ENCODE results near the gene MMEL1.
A peak's percentile ranks its signal among the peaks of the same experiment; 100 is the strongest.
"Not testable (repeated sequence)": the region's sequence is repeated elsewhere in the genome, so short reads cannot be mapped to it uniquely, and the experiment has no call there.

Gene MMEL1

DNA sequence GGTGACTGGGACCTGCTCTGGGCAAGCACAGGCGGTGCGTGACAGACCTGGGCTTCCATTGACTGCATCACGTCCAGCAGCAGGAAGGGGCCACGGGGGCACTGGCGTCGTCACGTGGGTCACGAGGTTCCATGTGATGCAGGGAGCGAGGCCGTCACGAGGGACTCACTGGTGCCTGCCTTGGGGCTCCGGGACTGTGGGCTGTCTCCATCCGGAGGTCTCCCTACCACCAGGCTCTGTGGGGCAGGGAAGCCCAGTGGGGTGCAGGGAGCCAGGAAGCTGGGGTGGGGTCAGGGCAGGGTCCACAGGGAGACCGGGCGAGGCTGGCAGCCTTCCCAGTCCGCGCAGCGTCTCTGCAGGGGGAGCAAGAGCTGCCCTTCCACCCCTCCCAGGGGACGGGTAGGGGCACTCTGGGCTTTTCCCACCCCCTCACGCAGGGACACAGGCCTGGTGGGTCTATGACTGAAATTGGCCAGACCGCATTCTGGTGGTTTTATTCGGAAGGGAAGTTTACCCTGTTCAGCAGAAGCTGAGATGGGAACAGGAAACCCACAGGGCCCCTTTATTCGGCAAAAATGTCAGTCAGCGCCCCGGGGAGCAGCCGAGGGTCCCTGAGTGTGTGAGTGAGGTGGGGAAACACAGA, 77.1 kb downstream of the MMEL1 start:
- Mint-ChIP-seq H3K27me3 (no peaks in the 10 kb centered on the region), H3K4me1 (peaks cover 50% of the 10 kb centered on the region), H3K4me3 (peak overlapping the region; percentile 93), H3K36me3 (ENCODE audit: insufficient read depth) (peaks cover 16% of the 10 kb centered on the region), H3K27ac (ENCODE audit: low read depth) (peak overlapping the region; percentile 95), H3K9me3 (no peaks in the 10 kb centered on the region)
- ATAC-seq (replicated peaks; ENCODE audit: extremely low read depth, poor library complexity, severe bottlenecking), result peak; percentile 59
- DNase-seq (ENCODE audit: low spot score in 2 of 2), result peak; percentile 49 to 53

DNA sequence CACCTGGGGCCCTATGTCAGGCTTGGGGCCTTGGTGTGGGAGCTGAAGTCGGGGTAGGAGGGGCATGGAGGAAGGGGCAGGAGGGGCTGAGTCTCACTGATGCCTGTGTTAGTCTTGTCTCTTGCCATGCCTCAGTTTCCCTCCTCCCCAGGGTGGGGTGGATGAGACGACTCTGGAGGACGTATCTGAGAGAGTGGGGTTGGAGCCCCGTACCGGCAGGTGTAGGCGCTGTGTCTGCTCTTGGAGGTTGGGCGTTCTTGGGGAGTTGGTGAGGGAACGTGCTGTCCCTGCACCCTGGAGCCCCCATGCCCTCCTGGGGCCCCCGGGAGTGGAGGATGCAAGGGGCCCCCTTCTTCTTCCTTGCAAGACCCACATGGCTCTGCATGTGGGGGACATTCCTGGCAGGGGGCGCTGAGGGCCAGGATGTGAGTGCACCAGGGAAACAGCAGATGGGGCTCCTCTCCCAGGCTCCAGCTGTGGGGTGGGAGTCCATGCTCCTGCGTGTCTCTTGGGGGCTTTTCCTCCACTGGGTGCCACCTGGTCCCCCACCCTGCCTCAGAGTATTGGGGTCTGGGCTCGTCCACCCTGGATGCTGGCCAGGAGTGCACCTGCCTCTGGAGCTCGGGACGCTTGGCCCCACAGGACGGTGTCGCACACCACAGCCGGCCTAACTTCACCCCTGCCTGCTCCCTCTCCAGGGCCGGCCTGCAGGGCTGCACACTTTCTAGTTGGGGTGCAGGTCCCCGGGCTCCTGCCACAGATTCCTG, 78.0 kb downstream of the MMEL1 start:
- no peak for DNase-seq (ENCODE audit: low spot score in 2 of 2)
- Mint-ChIP-seq H3K4me3 (peak overlapping the region; percentile 93), H3K36me3 (ENCODE audit: insufficient read depth) (peaks cover 16% of the 10 kb centered on the region), H3K9me3 (no peaks in the 10 kb centered on the region), H3K27me3 (no peaks in the 10 kb centered on the region), H3K4me1 (peaks cover 50% of the 10 kb centered on the region), H3K27ac (ENCODE audit: low read depth) (peak overlapping the region; percentile 95)
- ATAC-seq (replicated peaks; ENCODE audit: extremely low read depth, poor library complexity, severe bottlenecking), result no peak

DNA sequence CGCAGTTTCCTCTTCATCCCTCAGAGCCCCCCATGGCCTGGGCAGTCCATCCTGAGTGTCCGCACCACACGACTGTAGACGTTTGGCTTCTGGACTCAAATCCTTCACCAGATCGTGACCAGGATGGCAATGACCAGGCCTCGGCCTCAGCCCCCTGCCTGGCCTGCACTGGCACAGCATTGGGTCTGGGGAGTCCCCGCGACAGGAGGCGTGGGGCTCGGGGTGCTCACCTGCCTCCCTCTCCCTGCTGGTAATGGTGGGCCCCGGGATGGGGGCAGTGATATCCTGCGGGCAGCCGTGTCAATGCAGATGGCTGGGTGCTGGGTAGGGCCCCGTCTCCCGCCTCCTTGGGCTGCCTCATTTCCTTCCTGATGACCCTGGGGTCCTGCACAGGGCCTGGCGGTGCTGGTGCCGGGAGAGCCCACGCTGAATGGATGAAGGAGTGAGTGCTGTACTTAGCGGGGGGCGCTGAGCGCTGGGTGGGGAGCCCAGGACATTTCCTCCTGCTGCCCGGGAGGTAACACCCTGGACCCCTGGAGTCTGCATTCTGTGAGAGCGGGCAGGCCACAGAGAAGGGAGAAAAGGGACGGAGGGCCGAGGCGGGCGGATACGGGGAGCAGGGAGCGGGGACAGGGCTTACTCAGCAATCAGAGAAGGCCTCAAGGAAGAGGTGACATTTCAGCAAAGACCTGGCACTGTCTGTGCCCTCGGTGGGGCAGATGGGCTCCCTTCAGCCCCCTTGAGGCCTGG, 78.8 kb downstream of the MMEL1 start:
- Mint-ChIP-seq H3K27ac (ENCODE audit: low read depth) (peak overlapping the region; percentile 95), H3K9me3 (no peaks in the 10 kb centered on the region), H3K27me3 (no peaks in the 10 kb centered on the region), H3K36me3 (ENCODE audit: insufficient read depth) (peaks cover 17% of the 10 kb centered on the region), H3K4me1 (peaks cover 50% of the 10 kb centered on the region), H3K4me3 (peak overlapping the region; percentile 93)
- ATAC-seq (replicated peaks; ENCODE audit: extremely low read depth, poor library complexity, severe bottlenecking) (no peak), DNase-seq (ENCODE audit: low spot score in 2 of 2) (no peak)

DNA sequence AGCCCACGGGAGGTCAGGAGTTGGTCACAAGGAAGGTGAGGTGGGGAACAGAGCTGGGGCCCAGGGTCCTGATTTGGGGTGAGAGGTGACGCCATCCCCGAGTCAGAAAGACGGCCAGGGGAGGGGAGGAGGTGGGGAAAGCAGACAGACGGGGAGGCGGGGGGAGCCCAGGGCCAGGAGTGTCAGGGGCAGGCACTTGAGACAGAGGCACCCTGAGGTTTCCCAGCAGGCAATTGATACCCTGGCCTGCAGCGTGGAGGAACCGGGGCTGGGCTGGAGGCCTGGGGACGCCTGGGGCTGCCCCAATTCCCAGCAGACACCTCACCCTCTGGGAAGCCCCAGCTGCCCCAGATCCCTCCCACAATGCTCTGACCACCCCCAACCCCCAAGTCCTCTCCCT, 79.7 kb downstream of the MMEL1 start:
- H3K9me3 Mint-ChIP-seq; H3K4me3 Mint-ChIP-seq; ATAC-seq (replicated peaks; ENCODE audit: extremely low read depth, poor library complexity, severe bottlenecking); H3K27ac Mint-ChIP-seq (ENCODE audit: low read depth); DNase-seq (ENCODE audit: low spot score in 2 of 2); H3K27me3 Mint-ChIP-seq: not testable (repeated sequence)
- Mint-ChIP-seq H3K36me3 (ENCODE audit: insufficient read depth) (peaks cover 19% of the 10 kb centered on the region), H3K4me1 (peaks cover 42% of the 10 kb centered on the region)

DNA sequence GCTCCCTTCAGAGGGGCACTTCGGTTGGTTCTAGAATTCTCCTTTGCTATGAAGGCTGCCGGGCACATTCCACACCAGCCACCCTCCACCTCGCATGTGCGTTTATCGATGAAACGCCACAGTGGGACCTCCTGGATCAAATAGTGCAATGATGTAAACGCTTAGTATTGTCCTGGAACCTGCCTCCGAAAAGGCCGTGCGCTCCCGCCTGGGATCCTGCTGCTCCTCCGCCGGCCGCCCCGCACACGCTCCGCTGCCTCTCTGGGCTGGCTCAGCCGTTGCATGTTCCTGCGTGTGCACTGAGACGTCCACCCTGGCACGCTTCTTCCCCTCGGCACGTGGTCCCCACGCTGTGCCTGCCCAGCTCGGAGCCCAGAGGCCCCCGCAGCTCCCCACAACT, 80.6 kb downstream of the MMEL1 start:
- Mint-ChIP-seq H3K27me3 (no peaks in the 10 kb centered on the region), H3K4me1 (peaks cover 33% of the 10 kb centered on the region), H3K36me3 (ENCODE audit: insufficient read depth) (peaks cover 26% of the 10 kb centered on the region), H3K9me3 (no peaks in the 10 kb centered on the region), H3K4me3 (no peak overlapping the region), H3K27ac (ENCODE audit: low read depth) (no peak overlapping the region)
- DNase-seq (ENCODE audit: low spot score in 2 of 2) (no peak), ATAC-seq (replicated peaks; ENCODE audit: extremely low read depth, poor library complexity, severe bottlenecking) (no peak)

DNA sequence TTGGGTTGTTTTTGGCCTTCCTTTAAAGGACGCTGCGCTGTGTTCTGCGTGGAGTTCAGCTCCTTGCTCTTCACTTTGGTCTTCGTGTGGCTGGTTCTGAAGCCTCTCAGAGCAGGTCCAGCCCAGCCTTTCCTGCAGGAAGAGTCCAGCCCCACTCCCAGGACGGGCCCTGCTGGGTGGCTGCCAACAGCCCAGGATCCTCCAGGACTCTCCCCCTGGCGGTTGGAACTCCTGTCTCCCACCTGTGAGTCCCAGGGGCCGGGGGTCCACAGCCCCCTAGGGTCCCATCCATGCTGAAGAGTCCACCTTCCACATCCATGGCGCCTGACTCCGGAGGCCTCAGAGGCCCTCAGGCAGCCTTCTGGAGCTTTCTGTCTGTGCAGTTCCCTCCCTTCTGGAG, 81.3 kb downstream of the MMEL1 start:
- ATAC-seq (replicated peaks; ENCODE audit: extremely low read depth, poor library complexity, severe bottlenecking); H3K27ac Mint-ChIP-seq (ENCODE audit: low read depth); DNase-seq (ENCODE audit: low spot score in 2 of 2); H3K4me3 Mint-ChIP-seq; H3K27me3 Mint-ChIP-seq; H3K9me3 Mint-ChIP-seq: not testable (repeated sequence)
- Mint-ChIP-seq H3K4me1 (peaks cover 33% of the 10 kb centered on the region), H3K36me3 (ENCODE audit: insufficient read depth) (peaks cover 30% of the 10 kb centered on the region)

DNA sequence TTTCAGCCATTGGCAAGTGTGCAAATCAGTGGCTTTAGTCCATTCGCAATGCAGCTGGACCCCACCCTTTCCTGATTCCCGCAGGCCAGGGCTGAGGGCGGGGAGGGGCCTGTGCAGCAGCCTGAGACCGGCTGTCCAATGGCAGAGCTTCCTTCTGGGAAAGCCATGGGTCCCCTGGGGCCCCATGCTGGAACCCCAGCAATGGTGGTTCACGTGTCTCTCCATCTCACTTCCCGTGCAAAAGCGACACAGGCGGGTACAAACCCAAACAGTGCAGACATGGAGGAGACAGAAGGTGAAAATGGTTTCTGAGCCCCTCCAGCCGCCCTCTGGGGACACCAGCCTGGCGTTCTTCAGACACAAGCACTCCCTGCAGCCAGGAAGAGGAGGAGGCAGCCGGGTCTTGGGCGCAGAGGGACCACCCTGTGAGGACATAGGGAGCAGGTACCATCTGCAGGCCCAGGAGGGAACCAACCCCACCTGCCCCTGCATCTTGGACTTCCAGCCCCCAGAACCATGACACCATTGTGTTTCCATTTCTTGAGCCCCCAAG, 82.4 kb downstream of the MMEL1 start:
- H3K27ac Mint-ChIP-seq (ENCODE audit: low read depth), result peak overlapping the region; percentile 94
- H3K9me3 Mint-ChIP-seq; DNase-seq (ENCODE audit: low spot score in 2 of 2); ATAC-seq (replicated peaks; ENCODE audit: extremely low read depth, poor library complexity, severe bottlenecking); H3K27me3 Mint-ChIP-seq; H3K4me3 Mint-ChIP-seq: not testable (repeated sequence)
- peaks cover 21% of the 10 kb centered on the region for H3K4me1 Mint-ChIP-seq
- H3K36me3 Mint-ChIP-seq (ENCODE audit: insufficient read depth), result peaks cover 26% of the 10 kb centered on the region

DNA sequence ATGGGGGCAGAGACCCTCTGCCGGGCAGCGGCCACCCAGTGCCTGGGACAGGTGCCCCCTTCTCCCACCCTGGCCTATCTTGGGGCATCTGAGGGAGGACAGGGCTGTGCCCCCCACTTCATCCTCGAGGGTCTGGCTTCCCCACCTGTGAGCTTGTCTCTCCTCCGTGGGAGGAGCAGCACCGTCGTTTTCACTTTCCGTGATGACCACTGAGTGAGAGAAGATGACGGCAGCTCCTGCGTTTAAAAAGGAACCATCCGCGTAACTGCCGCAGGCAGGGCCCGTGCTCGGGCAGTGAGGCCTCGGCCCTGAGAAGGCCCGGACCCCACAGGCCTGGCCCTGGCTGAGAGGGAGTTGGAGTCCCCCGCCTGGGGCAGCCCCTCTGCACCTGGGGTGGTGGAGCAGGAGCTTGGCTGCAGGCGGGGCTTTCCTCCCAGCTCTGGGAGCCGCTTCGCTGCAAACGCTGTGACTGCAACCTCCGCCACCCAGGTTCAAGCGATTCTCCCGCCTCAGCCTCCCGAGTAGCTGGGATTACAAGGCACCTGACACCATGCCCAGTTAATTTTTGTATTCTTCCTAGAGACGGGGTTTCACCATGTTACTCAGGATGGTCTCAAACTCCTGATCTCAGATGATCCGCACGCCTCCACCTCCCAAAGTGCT, 83.3 kb downstream of the MMEL1 start:
- ATAC-seq (replicated peaks; ENCODE audit: extremely low read depth, poor library complexity, severe bottlenecking); H3K9me3 Mint-ChIP-seq; H3K27me3 Mint-ChIP-seq; DNase-seq (ENCODE audit: low spot score in 2 of 2): not testable (repeated sequence)
- H3K27ac Mint-ChIP-seq (ENCODE audit: low read depth), result peak overlapping the region; percentile 94
- H3K4me3 Mint-ChIP-seq, result peak overlapping the region; percentile 90
- peaks cover 26% of the 10 kb centered on the region for H3K36me3 Mint-ChIP-seq (ENCODE audit: insufficient read depth)
- peaks cover 13% of the 10 kb centered on the region for H3K4me1 Mint-ChIP-seq

DNA sequence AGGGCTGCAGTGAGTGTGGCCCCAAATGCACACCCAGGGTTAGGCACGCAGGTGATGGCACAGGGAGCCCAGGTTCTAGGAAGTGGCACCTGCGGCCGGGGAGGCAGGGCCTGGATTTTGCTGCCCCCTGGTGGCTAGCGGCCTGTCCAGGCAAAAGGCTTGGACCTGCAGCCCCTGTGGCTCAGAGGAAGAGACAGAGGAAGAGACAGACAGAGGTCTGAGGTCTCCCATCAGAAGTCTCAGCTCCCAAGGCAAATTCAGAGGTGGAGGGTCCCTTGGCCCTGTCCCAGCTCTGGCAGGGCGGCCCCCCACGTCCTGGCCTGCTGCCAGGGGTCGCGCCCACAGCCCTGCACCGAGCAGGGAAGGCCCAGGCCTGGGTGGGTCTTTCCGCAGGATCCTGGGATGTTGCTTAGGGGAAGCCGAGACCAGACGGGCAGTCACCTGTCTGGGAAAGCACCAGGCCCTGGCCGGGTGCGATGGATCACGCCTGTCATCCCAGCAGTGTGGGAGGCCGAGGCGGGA, 84.7 kb downstream of the MMEL1 start:
- no peaks in the 10 kb centered on the region for H3K9me3 Mint-ChIP-seq
- peaks cover 24% of the 10 kb centered on the region for H3K36me3 Mint-ChIP-seq (ENCODE audit: insufficient read depth)
- ATAC-seq (replicated peaks; ENCODE audit: extremely low read depth, poor library complexity, severe bottlenecking), result peak; percentile 24
- H3K4me3 Mint-ChIP-seq, result peak overlapping the region; percentile 90
- peak; percentile 72 to 77 for DNase-seq (ENCODE audit: low spot score in 2 of 2)
- H3K27me3 Mint-ChIP-seq, result no peaks in the 10 kb centered on the region
- peaks cover 6% of the 10 kb centered on the region for H3K4me1 Mint-ChIP-seq
- peak overlapping the region; percentile 94 for H3K27ac Mint-ChIP-seq (ENCODE audit: low read depth)

DNA sequence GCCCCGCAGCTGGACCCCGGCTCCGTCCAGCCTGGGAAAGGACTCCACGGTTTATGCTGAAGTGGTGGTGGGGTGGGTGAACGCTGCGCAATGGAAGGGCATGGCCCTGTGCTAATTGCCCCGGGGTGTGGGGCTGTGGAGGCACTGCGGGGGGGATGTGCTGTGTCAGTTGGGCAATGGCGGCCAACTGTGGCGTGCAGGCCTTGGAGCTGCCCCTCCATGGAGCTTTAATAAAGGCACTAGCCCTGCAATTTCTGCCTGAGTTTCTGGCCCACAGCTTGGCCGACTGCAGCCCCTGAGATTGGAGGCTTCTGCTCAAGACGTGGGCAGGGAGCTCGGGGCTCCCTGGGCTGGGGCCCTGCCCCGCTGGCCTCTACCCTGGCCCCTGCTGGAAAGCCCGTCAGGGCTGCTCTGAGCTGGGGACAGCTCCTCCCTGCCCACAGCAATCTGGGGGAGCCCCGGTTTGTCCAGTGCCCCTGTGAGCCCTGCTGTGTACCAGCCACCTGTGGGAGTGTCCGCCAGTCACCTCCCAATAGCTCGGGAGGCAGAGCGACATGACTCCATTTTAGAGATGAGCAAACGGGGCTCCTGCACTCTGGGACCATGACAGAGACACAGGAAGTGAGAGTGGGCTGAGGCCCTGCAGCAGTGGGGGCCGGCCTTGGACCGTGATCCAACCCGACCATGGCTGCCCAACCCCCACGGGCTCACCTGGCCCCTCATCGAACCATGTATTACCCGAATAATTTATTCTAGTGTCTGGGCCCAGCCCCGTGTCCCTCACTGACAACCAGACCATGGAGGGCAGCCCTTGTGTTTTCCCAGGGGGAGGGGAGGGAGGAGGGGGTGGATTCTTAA, 85.4 kb downstream of the MMEL1 start:
- H3K4me1 Mint-ChIP-seq, result peaks cover 6% of the 10 kb centered on the region
- peak; percentile 46 to 47 for DNase-seq (ENCODE audit: low spot score in 2 of 2)
- no peaks in the 10 kb centered on the region for H3K27me3 Mint-ChIP-seq
- peak overlapping the region; percentile 94 for H3K27ac Mint-ChIP-seq (ENCODE audit: low read depth)
- peak; percentile 16 for ATAC-seq (replicated peaks; ENCODE audit: extremely low read depth, poor library complexity, severe bottlenecking)
- H3K9me3 Mint-ChIP-seq, result no peaks in the 10 kb centered on the region
- H3K4me3 Mint-ChIP-seq, result peak overlapping the region; percentile 90
- H3K36me3 Mint-ChIP-seq (ENCODE audit: insufficient read depth), result peaks cover 24% of the 10 kb centered on the region

DNA sequence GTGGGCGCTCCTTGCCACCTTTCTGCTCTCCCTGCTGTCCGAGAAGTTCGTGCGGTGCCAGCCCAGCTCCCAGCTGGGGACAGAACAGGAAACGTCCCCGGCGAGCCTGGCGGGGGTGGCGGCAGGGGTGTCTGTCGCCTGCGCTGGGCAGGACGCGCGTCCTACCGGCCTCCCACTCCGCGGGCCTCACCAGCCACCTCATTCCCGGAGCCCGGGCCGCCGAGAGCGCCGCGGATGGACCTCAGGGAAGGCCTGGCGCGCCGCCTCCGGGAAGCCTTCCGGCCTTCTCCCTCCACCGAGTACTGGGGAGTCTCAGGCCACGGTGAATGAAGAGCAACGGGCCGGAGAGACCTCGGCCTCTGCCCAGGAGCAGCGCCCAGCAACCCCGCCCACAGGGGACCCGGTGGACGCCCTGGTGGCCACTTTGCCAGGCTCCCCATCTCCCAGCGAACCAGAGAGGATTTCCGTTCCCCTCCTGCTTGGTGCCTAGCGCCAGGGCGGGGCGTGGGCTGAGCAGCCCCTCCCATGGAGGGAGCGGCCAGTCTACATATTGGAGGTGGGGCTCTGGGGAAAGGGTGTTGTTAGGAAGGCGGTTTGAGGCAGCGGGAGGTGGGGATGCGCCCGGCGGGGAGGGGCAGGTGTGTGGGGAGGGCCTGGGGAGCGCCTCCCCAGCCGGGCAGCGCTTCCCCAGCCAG, 86.2 kb downstream of the MMEL1 start:
- H3K4me3 Mint-ChIP-seq, result peak overlapping the region; percentile 90
- H3K9me3 Mint-ChIP-seq, result no peaks in the 10 kb centered on the region
- peak; percentile 60 to 83 for DNase-seq (ENCODE audit: low spot score in 2 of 2)
- peaks cover 6% of the 10 kb centered on the region for H3K4me1 Mint-ChIP-seq
- ATAC-seq (replicated peaks; ENCODE audit: extremely low read depth, poor library complexity, severe bottlenecking), result peak; percentile 50
- H3K27ac Mint-ChIP-seq (ENCODE audit: low read depth), result peak overlapping the region; percentile 94
- H3K36me3 Mint-ChIP-seq (ENCODE audit: insufficient read depth), result peaks cover 24% of the 10 kb centered on the region
- no peaks in the 10 kb centered on the region for H3K27me3 Mint-ChIP-seq
